Measurements from ENCODE around the gene DPP9.
A peak's percentile ranks its signal among the peaks of the same experiment; 100 is the strongest.

DPP9 gene

DNA sequence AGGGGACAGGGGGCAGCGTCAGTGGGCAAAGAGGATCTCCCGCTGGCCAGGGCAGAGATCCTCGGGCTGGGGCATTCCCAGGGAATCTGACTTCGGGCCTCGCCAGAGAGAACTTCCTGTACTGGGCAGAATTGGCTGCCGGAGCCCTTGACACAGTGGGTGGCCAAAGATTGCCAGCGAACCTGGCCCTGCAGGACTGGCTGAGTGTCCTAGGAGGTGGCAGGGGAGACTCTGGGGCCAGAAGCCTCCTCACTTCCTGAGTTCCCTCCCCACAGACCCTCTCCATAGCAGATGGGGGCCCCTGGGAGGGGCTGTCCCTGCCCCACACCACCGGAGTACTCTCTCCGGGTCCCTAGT lies 19.3 kb downstream of the DPP9 start:
- Mint-ChIP-seq H3K27me3 (ENCODE audit: low read depth, poor library complexity) (peaks cover 3% of the 10 kb centered on the region), H3K4me3 (no peak overlapping the region), H3K9me3 (no peaks in the 10 kb centered on the region), H3K27ac (no peak overlapping the region), H3K36me3 (ENCODE audit: low read depth) (peaks cover 44% of the 10 kb centered on the region), H3K4me1 (peaks cover 8% of the 10 kb centered on the region)
- no peak for DNase-seq
- TF ChIP-seq, protein P1, sequence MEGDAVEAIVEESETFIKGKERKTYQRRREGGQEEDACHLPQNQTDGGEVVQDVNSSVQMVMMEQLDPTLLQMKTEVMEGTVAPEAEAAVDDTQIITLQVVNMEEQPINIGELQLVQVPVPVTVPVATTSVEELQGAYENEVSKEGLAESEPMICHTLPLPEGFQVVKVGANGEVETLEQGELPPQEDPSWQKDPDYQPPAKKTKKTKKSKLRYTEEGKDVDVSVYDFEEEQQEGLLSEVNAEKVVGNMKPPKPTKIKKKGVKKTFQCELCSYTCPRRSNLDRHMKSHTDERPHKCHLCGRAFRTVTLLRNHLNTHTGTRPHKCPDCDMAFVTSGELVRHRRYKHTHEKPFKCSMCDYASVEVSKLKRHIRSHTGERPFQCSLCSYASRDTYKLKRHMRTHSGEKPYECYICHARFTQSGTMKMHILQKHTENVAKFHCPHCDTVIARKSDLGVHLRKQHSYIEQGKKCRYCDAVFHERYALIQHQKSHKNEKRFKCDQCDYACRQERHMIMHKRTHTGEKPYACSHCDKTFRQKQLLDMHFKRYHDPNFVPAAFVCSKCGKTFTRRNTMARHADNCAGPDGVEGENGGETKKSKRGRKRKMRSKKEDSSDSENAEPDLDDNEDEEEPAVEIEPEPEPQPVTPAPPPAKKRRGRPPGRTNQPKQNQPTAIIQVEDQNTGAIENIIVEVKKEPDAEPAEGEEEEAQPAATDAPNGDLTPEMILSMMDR (IDR thresholded peaks at IDR 0.05), result no peak

DNA sequence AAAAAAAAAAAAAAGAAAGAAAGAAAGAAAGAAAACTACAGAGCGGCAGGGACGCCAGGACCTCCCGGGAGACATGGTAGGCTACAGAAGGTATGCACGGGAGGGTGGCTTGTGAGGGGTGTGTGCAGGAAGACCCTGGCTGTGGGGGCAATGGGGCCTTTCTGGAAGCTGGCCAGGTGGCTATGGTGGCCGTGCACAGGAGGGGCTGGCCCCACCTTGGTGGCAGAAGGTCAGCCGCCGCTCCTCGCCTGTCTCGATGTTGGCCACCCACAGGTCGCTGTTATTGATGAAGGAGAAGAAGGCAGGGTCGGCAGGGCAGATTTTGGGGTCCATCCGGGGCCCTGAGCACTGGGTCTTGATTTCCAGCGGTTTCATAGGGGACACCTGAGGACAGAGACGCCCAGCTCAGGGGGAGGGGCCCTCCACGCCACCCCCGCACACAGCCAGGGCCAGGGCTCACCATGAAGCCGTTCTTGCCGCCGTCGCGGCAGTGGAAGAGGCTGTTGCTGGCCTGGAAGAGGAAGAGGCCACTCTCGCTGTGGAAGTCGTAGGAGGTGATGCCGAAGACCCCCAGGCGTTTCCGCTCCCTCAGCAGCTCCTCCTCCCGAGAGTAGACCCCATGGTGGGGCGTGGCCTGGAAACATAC lies 19.8 kb downstream of the DPP9 start:
- H3K27me3 Mint-ChIP-seq (ENCODE audit: low read depth, poor library complexity), result peaks cover 3% of the 10 kb centered on the region

DNA sequence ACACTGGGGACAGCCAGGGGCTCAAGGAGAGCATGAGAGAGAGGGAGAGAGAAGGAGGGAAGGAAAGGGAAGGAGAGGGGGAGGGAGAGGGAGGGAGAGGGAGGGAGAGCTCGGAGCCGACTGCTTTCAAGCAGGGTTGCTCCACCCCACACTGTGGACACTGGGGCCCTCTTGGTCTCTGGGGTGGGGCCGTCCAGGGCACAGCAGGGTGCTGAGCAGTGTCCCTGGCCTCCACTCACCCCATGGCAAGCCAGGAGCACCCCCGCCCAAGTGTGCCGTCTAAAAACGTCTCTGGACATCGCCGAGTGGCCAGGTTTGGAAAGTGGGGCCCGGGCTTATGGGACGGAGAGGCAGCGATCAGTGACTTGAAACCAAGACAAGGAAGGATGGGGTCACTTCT lies 20.9 kb downstream of the DPP9 start:
- TF ChIP-seq, protein P1 (IDR thresholded peaks at IDR 0.05), result no peak
- Mint-ChIP-seq H3K27ac (peak overlapping the region; percentile 89), H3K4me3 (no peak overlapping the region), H3K36me3 (ENCODE audit: low read depth) (peaks cover 38% of the 10 kb centered on the region), H3K27me3 (ENCODE audit: low read depth, poor library complexity) (peaks cover 3% of the 10 kb centered on the region), H3K9me3 (no peaks in the 10 kb centered on the region), H3K4me1 (peaks cover 8% of the 10 kb centered on the region)
- DNase-seq, result no peak

More for the DNA sequence above, 19.8 kb downstream of the DPP9 start:
- Mint-ChIP-seq H3K4me1 (peaks cover 8% of the 10 kb centered on the region), H3K4me3 (no peak overlapping the region), H3K9me3 (no peaks in the 10 kb centered on the region), H3K36me3 (ENCODE audit: low read depth) (peaks cover 40% of the 10 kb centered on the region), H3K27ac (no peak overlapping the region)
- no peak for DNase-seq
- TF ChIP-seq, protein P1 (IDR thresholded peaks at IDR 0.05), result no peak

DNA sequence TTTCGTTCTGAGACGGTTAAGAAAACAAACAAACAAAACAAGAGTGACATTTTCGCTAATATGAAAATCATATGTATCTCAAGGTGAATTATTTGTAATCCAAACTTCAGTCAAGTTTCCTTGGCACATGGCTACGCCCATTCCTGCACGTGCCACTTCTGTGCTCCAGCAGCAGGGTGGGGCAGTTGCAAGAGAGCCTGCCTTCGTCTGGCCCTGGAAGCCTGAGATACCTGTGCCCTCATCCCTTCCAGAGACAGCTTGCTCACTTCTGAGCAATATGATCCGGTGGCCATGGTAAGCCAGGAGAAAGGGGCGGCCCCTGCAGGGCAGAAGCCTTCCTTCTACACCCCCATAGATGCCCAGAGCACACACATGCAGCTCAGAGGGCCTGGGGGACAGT lies 22.1 kb downstream of the DPP9 start:
- H3K4me1 Mint-ChIP-seq, result peaks cover 10% of the 10 kb centered on the region
- no peak overlapping the region for H3K4me3 Mint-ChIP-seq
- no peak overlapping the region for H3K27ac Mint-ChIP-seq
- no peak for DNase-seq
- peaks cover 3% of the 10 kb centered on the region for H3K27me3 Mint-ChIP-seq (ENCODE audit: low read depth, poor library complexity)
- TF ChIP-seq, protein P1 (IDR thresholded peaks at IDR 0.05), result no peak
- H3K36me3 Mint-ChIP-seq (ENCODE audit: low read depth), result peaks cover 34% of the 10 kb centered on the region
- H3K9me3 Mint-ChIP-seq, result no peaks in the 10 kb centered on the region

DNA sequence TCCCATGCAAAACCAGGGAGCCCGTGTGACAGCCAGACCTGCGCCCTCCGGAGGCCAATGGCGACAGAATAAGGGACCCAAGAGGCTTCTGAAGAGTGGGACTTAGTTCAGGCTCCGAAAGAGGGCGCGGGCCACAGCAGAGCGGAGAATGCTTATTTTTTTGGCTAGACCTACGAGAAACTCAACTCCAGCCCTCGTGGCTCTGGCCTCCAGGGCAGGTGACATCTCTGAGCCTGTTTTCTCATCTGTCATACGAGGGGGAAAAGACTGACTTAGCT lies 23.0 kb downstream of the DPP9 start:
- TF ChIP-seq, protein P1 (IDR thresholded peaks at IDR 0.05), result no peak
- H3K27ac Mint-ChIP-seq, result no peak overlapping the region
- no peak for DNase-seq
- H3K9me3 Mint-ChIP-seq, result no peaks in the 10 kb centered on the region
- peaks cover 3% of the 10 kb centered on the region for H3K27me3 Mint-ChIP-seq (ENCODE audit: low read depth, poor library complexity)
- H3K4me3 Mint-ChIP-seq, result no peak overlapping the region
- peaks cover 10% of the 10 kb centered on the region for H3K4me1 Mint-ChIP-seq
- H3K36me3 Mint-ChIP-seq (ENCODE audit: low read depth), result peaks cover 34% of the 10 kb centered on the region

All from nephron progenitor cell (in vitro differentiated cells).